RCC 7860 (cell line): ENCODE results near the gene BICD1.
A peak's percentile ranks its signal among the peaks of the same experiment; 100 is the strongest.

Experiments
- DNase-seq: peaks from one replicate; pipeline ENCODE4 v3.0.0-alpha.2; 2015; ENCODE audit warnings: low spot score
- FAIRE-seq: peaks from 2 replicates; lab custom pipeline; 2012; peaks lifted over from hg19 to GRCh38; lab: Jason Lieb, UNC

Gene BICD1

DNA sequence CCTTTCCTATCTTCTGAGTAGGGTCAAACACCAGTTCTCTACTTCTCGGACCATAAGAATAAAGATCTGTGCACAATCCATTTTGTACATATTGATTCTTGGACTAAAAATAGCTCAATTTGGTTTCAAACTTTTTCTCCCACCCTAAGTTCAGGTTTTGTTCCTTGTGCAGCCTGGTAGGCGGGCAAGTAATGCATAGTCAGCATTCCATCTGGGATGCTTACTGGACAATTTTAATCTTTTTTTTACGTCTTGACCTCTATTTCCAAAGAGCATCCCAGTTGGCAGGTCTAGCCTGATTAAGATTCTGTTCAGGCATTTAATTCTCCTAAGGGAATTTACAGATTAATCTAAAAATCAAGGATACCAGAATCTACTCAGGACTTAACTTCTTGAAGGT lies 126.9 kb downstream of the BICD1 start:
- FAIRE-seq = no peak
- no peak for DNase-seq

DNA sequence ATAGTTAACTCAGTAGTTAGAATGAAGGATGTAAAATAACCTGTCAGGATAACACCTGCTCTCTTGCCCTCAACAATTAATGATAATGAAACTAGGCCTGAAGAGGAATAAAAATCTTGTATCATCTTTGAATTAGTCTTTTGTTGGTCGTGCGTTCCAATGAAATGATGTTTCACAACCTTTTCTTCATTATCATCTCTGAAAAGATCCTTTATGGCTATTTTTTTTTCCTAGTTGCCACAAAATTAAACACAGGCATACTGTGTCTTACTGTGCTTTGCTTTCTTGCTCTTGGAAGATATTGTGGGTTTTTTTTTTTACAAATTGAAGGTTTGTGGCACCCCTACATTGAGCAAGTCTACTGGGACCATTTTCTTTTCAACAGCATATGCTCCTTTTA lies 128.6 kb downstream of the BICD1 start:
- DNase-seq (no peak), FAIRE-seq (no peak)

DNA sequence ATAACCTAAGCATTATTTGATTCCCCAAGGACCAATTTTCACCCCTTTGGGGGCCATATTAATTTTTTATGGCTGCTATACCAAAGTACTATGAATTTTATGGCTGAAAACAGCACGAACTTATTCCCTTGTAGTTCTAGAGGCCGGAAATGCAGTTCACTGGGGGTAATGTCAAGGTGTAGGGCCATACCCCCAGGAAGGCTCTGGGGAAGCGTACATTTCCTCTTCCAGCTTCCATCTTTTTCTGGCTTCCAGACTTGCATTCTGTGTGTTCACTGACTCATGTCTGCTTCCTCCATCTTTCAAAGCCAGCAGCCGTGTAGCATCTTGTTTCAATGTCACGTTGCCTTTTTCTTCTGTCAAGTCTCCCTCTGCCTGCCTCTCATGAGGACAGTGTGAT lies 133.5 kb downstream of the BICD1 start:
- FAIRE-seq = no peak
- DNase-seq = peak; percentile 12

- DNase-seq = peak; percentile 42
- peak; percentile 72 for FAIRE-seq
Observed at GRCh38 chr12:32240831-32241230, 134.2 kb downstream of the BICD1 start.

DNA sequence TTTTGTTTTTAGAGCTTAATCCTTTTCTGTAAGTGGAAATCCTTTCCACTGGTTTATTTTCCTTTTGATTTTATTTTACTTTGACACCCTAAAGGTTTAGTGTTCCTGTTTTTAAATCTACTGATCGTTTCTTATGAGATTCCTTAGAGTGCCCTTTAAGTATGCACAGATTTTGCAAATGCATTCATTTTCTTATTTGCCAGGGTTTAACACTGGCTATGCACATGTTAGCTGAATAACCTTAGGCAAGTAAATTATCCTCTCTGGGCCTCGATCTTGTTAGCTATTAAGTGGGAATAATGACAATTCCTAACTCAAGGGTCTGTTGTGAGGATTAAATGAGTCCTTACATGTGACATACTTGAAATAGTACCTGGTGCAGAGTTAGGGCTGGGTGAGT lies 136.0 kb downstream of the BICD1 start:
- DNase-seq (no peak), FAIRE-seq (no peak)

- FAIRE-seq (no peak), DNase-seq (no peak)
Observed at GRCh38 chr12:32248441-32249140, 141.9 kb downstream of the BICD1 start.

DNA sequence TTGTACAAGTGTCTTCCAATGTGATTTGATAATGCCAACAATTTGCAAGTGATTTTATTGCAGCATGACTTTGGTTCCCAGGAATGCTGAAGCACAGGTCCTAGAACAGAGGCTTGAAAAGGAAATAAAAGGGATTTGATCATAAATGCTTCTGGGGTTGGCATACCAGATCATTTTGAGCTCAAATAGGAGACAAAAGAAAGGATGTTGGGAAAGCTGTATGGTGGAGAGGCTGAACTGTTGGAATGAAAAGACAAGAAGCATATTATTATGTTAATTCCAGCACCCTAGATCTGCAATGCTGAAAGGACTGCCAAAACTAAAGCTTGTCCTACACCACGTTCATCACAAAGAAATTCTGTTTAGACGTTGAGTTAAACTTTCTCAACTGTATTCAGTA lies 143.1 kb downstream of the BICD1 start:
- no peak for DNase-seq
- no peak for FAIRE-seq

DNA sequence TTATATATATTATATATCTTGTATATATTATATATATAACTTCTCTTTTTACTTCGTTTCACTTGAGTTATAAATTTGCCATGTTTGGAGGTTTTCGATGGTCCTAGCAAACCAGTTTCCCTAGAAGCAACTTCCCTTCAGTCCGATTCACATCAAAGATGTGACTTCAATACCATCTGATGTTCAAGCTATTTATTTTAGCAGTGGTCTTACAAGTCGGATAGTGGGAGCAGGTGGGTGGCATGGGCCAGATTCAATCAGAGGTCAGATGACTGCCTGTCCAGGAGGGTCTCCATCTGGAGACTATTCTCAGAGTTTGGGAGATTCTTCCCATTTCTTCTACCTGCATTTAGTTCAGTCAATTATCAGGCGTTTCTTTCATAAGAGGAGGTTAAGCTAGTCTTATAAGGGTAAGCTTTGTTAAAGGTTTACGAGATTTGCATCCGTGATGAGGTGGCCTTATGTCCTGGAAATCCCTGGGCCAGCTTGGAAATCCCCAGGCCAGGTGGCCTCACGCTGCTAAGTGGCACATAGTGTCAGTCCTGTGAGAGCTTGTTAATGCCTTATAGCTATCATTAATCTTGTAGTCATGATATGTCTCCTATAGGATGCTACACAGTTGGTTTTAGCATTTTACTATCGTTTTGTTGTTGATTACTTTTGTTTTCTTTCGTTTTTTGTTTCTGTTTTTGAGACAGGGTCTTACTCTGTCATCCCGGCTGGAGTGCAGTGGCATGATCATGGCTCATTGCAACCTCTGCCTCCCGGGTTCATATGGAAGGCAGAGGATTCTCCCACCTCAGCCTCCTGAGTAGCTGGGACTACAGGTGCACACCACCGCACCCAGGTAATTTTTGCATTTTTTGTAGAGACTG lies 145.8 kb downstream of the BICD1 start:
- DNase-seq (peak; percentile 34), FAIRE-seq (no peak)

GRCh38 chr12:32253154-32253790 lies 146.6 kb downstream of the BICD1 start:
- FAIRE-seq (peak; percentile 20), DNase-seq (no peak)

DNA sequence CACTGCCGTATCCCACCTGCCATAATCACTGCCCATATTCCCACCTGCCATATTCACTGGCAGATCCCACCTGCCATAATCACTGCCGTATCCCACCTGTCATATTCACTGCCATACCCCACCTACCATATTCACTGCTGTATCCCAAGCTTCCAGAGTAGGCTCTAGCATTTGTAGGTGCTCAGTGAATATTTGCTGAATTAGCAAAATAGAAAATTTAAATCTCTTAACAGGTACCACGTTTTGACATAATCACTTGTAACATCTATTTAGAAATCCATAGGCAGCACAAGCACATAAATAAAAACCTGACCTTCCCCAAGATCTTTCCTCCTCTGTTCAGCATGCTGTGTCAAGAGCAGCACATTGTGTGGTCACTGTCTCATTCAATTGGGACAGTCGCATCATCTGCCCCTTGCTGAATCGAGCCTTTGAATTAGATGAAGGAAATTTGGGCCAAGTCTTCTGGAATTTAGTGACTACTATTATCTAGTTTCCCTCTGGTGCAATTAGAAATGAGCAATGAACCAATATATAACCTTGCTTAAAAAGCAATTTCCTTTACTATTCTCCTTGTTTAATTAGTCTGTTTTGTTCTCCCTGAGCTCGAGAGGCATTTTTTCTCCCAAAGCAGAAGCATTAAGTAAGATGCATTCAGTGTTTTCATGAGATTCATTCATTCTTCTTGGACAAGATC lies 147.8 kb downstream of the BICD1 start:
- no peak for DNase-seq

DNA sequence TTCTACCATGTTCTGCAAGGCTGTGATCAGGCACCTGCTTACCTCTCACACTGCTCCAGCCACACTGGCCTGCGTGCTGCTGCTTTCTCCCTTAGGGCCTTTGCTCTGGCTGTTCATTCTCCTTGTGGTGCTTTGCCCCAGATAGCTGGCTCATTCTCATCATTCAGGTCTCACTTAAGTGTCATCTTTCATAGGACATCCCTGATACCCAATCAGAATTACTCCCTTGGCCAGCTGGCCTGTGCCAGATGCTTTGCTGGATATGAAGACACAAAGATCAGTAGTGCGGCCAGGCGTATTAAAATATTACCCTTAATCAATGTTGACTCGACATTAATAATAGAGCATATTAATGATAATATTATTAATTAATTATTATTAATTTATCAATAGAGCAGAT lies 148.9 kb downstream of the BICD1 start:
- FAIRE-seq = no peak
- no peak for DNase-seq

More for the DNA sequence above, 147.8 kb downstream of the BICD1 start:
- no peak for FAIRE-seq

DNA sequence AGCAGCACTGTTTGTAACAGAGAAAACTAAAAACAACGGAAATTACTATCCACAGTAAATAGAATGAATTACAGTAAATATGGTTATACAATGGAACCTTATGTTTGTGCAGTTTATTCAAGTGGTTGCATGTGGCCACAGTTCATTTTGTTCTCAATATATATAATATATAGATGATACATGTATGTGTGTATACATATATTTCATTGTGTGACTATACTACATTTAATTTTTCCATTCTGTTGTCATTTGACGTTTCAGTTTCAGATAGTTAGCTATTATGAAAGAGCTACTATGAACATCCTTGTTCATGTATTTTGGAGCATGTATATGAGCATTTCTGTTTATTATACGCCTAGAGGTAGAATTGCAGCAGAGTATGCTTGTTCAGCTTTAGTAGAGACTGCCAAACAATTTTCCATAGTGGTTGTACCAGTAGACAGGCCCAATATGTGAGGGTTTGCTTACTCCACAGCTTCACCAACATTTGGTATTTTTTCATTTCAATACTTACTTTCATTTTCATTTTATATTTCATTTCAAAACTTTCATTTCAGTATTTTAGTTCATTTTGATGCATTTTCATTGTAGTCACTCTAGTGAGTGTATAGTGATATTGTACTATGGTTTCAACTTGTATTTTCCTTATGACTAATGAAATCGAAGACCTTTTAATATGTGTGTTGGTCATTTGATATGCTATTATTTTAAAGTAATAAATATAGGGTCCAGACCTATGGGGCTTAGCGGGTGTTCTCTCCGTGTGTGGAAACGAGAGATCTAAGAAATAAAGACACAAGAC lies 151.2 kb downstream of the BICD1 start:
- no peak for DNase-seq
- no peak for FAIRE-seq

DNA sequence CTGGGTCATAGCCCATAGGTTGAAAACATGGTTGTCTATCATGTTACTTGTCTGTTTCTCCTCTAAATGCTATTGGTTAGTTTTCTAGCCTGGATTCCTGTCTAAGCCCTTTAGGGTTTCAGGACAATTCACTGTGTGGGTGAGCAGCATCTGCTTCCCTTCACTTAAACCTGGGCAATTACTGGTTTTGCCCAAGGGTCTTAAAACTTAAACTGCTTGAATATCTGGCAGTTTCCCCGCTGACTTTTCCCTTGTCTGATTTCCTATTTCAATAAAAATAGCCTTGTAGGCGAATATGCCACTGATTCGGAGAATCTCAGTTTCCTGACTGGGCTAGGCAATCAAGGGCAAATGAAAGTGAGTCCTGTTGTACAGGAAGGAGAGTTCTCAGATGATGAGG lies 154.0 kb downstream of the BICD1 start:
- DNase-seq (no peak), FAIRE-seq (no peak)

DNA sequence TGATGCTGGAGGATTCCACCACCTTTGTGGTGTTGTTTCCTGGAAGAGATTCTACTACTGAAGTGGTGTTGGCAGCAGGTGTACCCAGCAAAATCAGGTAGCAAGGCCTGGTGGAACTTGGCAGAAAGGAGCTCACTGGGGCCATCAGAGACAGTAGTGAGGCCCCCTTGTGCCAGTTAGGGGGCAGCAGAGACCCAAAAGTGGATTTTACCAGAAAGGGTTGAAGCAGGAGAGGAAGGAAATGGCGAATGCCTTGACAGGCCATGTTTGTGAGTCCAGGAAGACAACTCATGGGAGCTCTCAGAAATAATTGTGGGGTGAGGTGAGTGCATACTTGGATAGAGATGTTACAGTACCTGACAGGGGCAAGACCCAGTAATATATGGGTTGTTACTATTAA lies 155.0 kb downstream of the BICD1 start:
- DNase-seq (no peak), FAIRE-seq (no peak)

DNA sequence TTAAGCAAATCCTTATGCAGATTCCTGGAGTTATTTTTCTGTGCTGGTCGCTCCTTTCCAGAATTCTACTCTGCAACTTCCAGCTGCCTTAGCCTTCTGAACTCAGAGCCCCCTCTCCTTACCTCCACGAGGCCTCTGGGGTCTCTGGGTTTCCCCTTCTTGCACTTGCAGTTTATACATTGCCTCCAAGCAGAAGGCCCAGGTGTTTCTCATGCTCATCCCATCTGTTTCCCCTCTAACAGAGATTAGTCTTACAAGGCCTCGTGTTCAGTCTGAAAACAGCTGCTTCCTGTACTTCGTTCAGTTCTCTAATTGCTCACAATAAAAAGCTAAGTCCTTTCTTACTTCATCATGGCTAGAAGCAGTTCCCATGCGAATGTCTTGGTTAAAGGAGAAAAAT lies 158.3 kb downstream of the BICD1 start:
- DNase-seq (no peak), FAIRE-seq (no peak)

DNA sequence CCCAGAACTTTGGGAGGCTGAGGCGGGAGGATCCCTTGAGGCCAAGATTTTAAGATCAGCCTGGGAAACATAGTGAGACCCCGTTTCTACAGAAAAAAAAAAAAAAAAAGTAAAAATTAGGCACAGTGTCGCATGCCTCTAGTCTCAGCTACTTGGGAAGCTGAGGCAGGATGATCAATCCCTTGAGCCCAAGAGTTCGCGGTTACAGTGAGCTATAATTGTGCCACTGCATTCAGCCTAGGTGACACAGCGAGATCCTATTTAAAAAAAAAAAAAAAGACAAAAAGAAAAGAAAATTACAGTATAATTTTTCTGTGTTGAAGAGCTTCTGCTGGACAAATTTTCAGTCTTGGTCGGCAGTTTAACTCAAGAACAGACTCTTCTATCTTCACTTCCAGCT lies 158.8 kb downstream of the BICD1 start:
- no peak for DNase-seq
- no peak for FAIRE-seq

GRCh38 chr12:32265951-32266350 lies 159.3 kb downstream of the BICD1 start:
- FAIRE-seq = no peak

DNA sequence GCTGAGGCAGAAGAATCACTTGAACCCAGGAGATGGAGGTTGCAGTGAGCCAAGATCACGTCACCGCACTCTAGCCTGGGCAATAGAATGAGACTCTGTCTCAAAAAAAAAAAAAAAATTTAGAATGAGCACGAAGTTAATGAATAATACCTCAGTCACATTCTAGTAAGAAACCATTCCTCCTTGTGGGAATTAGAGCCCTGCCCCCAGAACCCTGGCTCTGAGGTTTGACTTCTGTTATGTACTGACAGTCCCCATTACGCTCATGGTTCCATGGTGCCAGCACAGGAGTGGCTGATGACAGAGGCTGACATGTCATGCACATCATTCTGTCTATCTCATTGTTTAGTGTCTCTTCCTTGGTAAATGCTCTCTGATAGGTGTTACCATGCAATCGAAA lies 160.1 kb downstream of the BICD1 start:
- DNase-seq = peak; percentile 82
- peak; percentile 89 for FAIRE-seq

More at GRCh38 chr12:32265951-32266350, 159.3 kb downstream of the BICD1 start:
- DNase-seq = no peak

- peak; percentile 95 for FAIRE-seq
Observed at GRCh38 chr12:32270818-32271710, 164.4 kb downstream of the BICD1 start.

More at GRCh38 chr12:32270818-32271710, 164.4 kb downstream of the BICD1 start:
- peak; percentile 94 for DNase-seq
